Small intestine (tissue), 7 donors: ENCODE results near the gene DHRSX. TPM values are rescaled to one million over a fixed set of nuclear protein-coding genes. Genes with fewer than 3 reads are reported as not detected.

Experiments used
- DNase-seq, 2 donors: peaks; one replicate each; pipeline versions ENCODE4 v3.0.0 to v3.0.0-alpha.2; 2013
- FAIRE-seq: peaks from 2 replicates; lab custom pipeline; 2012; peaks lifted over from hg19 to GRCh38; lab: Jason Lieb, UNC
- H3K27ac ChIP-seq, 3 donors: one replicate each; pipeline ENCODE4 v1.5.1; 2013; ENCODE audit warnings: low read length in 2 of 3, mild to moderate bottlenecking in 2 of 3, control low read depth in 1 of 3, inconsistent platforms in 1 of 3, low read depth in 1 of 3, moderate library complexity in 1 of 3
- H3K27me3 ChIP-seq, 3 donors: one replicate each; pipeline ENCODE4 v1.6.1; 2013; ENCODE audit warnings: low read length in 3 of 3, inconsistent platforms in 1 of 3; ENCODE audit not compliant: control insufficient read depth in 3 of 3, insufficient read depth in 3 of 3
- H3K36me3 ChIP-seq, 3 donors: one replicate each; pipeline ENCODE4 v1.6.1; 2013; ENCODE audit warnings: low read length in 3 of 3, inconsistent platforms in 1 of 3, low read depth in 1 of 3, mild to moderate bottlenecking in 1 of 3, moderate library complexity in 1 of 3; ENCODE audit not compliant: control insufficient read depth in 3 of 3, insufficient read depth in 2 of 3
- H3K4me1 ChIP-seq, 3 donors: one replicate each; pipeline ENCODE4 v1.6.1; 2013; ENCODE audit warnings: low read length in 2 of 3, inconsistent platforms in 1 of 3, low read depth in 1 of 3, mild to moderate bottlenecking in 1 of 3, moderate library complexity in 1 of 3; ENCODE audit not compliant: control insufficient read depth in 3 of 3, insufficient read depth in 2 of 3
- H3K4me3 ChIP-seq, 3 donors: one replicate each; pipeline ENCODE4 v1.5.1; 2013; ENCODE audit warnings: low read length in 3 of 3, control low read depth in 1 of 3, inconsistent platforms in 1 of 3, low read depth in 1 of 3, mild to moderate bottlenecking in 1 of 3, moderate library complexity in 1 of 3
- H3K9me3 ChIP-seq, 2 donors: one replicate each; pipeline ENCODE4 v1.6.1; 2013; ENCODE audit warnings: low read depth in 1 of 2, low read length in 1 of 2; ENCODE audit not compliant: control insufficient read depth in 2 of 2, insufficient read depth in 1 of 2
- WGBS, 3 donors: extraction: QIAGEN DNeasy Blood & Tissue Kit; methylation state at CpG; one replicate each; pipeline ENCODE4 v1.1.7; 2013; 5-methylcytosine and 5-hydroxymethylcytosine counted together
- polyA plus RNA-seq, 4 donors: library from polyadenylated mRNA; stranded (reverse) in 3 of 4; unstranded in 1 of 4; fragments of 200-250 nt in 3 of 4; fragments of 120-200 nt in 1 of 4; gene quantifications; one replicate each; pipeline versions ENCODE4 v1.2.1 to v1.2.3, GENCODE V29; 2013
- donor health status: healthy with polysubstance abuse.
- donor health status: control.
- donor health status: control.
- donor health status: Bipolar disorder and iron deficiency.
- donor health status: healthy.

DHRSX gene
- polyA plus RNA-seq, 4 donors, result 7.2 to 25.2 (median 12.1) TPM

- H3K4me1 ChIP-seq, result no peaks in the 10 kb centered on the region
- H3K4me3 ChIP-seq, result no peak overlapping the region
- H3K36me3 ChIP-seq, result peaks cover 0 to 4% (median 0%) of the 10 kb centered on the region in 3 donors
- no peak for DNase-seq
- WGBS, 3 donors, result 97 to 98% (median 98%) methylated on average over 14 of the region's 14 CpGs
- no peak overlapping the region for H3K27ac ChIP-seq
- H3K9me3 ChIP-seq, result peaks cover 0 to 4% of the 10 kb centered on the region in 2 donors
- no peaks in the 10 kb centered on the region for H3K27me3 ChIP-seq
- no peak for FAIRE-seq
Observed at GRCh38 chrX:2446815-2447214, 54.0 kb downstream of the DHRSX start.

GRCh38 chrX:2445662-2446623 is 54.8 kb downstream of the DHRSX start:
- Histone ChIP-seq H3K4me1 (no peaks in the 10 kb centered on the region), H3K27me3 (no peaks in the 10 kb centered on the region), H3K36me3 (peaks cover 0 to 4% (median 0%) of the 10 kb centered on the region in 3 donors), H3K4me3 (no peak overlapping the region), H3K27ac (no peak overlapping the region), H3K9me3 (peaks cover 0 to 4% of the 10 kb centered on the region in 2 donors)
- DNase-seq (no peak), FAIRE-seq (no peak)
- WGBS, 3 donors, result 96% methylated on average over 31 of the region's 31 CpGs

GRCh38 chrX:2442694-2443093 is 58.1 kb downstream of the DHRSX start:
- no peak for FAIRE-seq

GRCh38 chrX:2441466-2441865 is 59.3 kb downstream of the DHRSX start:
- H3K36me3 ChIP-seq, result peaks cover 0 to 14% (median 0%) of the 10 kb centered on the region in 3 donors
- no peaks in the 10 kb centered on the region for H3K27me3 ChIP-seq
- no peaks in the 10 kb centered on the region for H3K4me1 ChIP-seq
- no peak overlapping the region for H3K4me3 ChIP-seq
- WGBS, 3 donors, result 98 to 99% (median 98%) methylated on average over 5 of the region's 5 CpGs
- H3K27ac ChIP-seq, result no peak overlapping the region
- H3K9me3 ChIP-seq, result peaks cover 0 to 8% of the 10 kb centered on the region in 2 donors
- DNase-seq (no peak), FAIRE-seq (no peak)

More at GRCh38 chrX:2442694-2443093, 58.1 kb downstream of the DHRSX start:
- DNase-seq, result peak in 1 of 2 donors; percentile 45
- Histone ChIP-seq H3K9me3 (peaks cover 0 to 11% of the 10 kb centered on the region in 2 donors), H3K4me3 (no peak overlapping the region), H3K4me1 (no peaks in the 10 kb centered on the region), H3K36me3 (peaks cover 0 to 14% (median 0%) of the 10 kb centered on the region in 3 donors), H3K27me3 (no peaks in the 10 kb centered on the region), H3K27ac (no peak overlapping the region)
- 83 to 85% (median 85%) methylated on average over 7 of the region's 7 CpGs for WGBS, 3 donors

- Histone ChIP-seq H3K9me3 (peaks cover 0 to 8% of the 10 kb centered on the region in 2 donors), H3K4me3 (no peak overlapping the region), H3K27me3 (no peaks in the 10 kb centered on the region), H3K27ac (no peak overlapping the region), H3K4me1 (no peaks in the 10 kb centered on the region), H3K36me3 (peaks cover 0 to 12% (median 0%) of the 10 kb centered on the region in 3 donors)
- 83 to 95% (median 91%) methylated on average over 8 of the region's 8 CpGs for WGBS, 3 donors
- DNase-seq (no peak), FAIRE-seq (no peak)
Observed at GRCh38 chrX:2439613-2440012, 61.2 kb downstream of the DHRSX start.

GRCh38 chrX:2435465-2435864 is 65.3 kb downstream of the DHRSX start:
- peaks cover 0 to 12% (median 2%) of the 10 kb centered on the region in 3 donors for H3K36me3 ChIP-seq
- peaks cover 0 to 8% of the 10 kb centered on the region in 2 donors for H3K9me3 ChIP-seq
- 81 to 97% (median 97%) methylated on average over 2 of the region's 2 CpGs for WGBS, 3 donors
- no peaks in the 10 kb centered on the region for H3K4me1 ChIP-seq
- DNase-seq (no peak), FAIRE-seq (no peak)
- H3K4me3 ChIP-seq, result no peak overlapping the region
- H3K27ac ChIP-seq, result no peak overlapping the region
- H3K27me3 ChIP-seq, result no peaks in the 10 kb centered on the region

- Histone ChIP-seq H3K9me3 (peaks cover 0 to under 1% of the 10 kb centered on the region in 2 donors), H3K4me3 (no peak overlapping the region), H3K27me3 (no peaks in the 10 kb centered on the region), H3K36me3 (peaks cover 0 to 8% (median 2%) of the 10 kb centered on the region in 3 donors), H3K4me1 (no peaks in the 10 kb centered on the region), H3K27ac (no peak overlapping the region)
- WGBS, 3 donors, result 88 to 93% (median 89%) methylated on average over 12 of the region's 12 CpGs
- FAIRE-seq (no peak), DNase-seq (no peak)
Observed at GRCh38 chrX:2434270-2435163, 66.3 kb downstream of the DHRSX start.

GRCh38 chrX:2432298-2432863 is 68.4 kb downstream of the DHRSX start:
- Histone ChIP-seq H3K27me3 (no peaks in the 10 kb centered on the region), H3K4me1 (no peaks in the 10 kb centered on the region), H3K4me3 (no peak overlapping the region), H3K9me3 (no peaks in the 10 kb centered on the region), H3K27ac (no peak overlapping the region), H3K36me3 (peaks cover 0 to 6% (median 2%) of the 10 kb centered on the region in 3 donors)
- DNase-seq (no peak), FAIRE-seq (no peak)
- WGBS, 3 donors, result 87 to 91% (median 90%) methylated on average over 11 of the region's 11 CpGs
